GM12878 (cell line): ENCODE data around the gene FAM83G. TPM values are rescaled to one million over a fixed set of nuclear protein-coding genes. Genes with fewer than 3 reads are reported as not detected.

Experiments used
- BCL11A ChIP-seq: IDR thresholded peaks from 2 replicates; pipeline ENCODE4 v1.6.1; 2011; ENCODE audit warnings: low read depth, low read length
- CEBPZ ChIP-seq: fragments of 150-350 bp; IDR thresholded peaks from 2 replicates; pipeline ENCODE4 v1.6.1; 2016; ENCODE audit warnings: low read depth, low read length
- DPF2 ChIP-seq: fragments of 450-650 bp; IDR thresholded peaks from 2 replicates; pipeline ENCODE4 v1.6.1; 2017; ENCODE audit warnings: mild to moderate bottlenecking
- E4F1 ChIP-seq: fragments of 450-650 bp; IDR thresholded peaks from 2 replicates; pipeline ENCODE4 v1.6.1; 2018; ENCODE audit warnings: borderline replicate concordance, mild to moderate bottlenecking; ENCODE audit not compliant: partially characterized antibody
- ELK1 ChIP-seq: IDR thresholded peaks from 2 replicates; pipeline ENCODE4 v1.6.1; 2012; ENCODE audit warnings: low read depth, low read length, improper control_type of control experiment
- ESRRA ChIP-seq: IDR thresholded peaks from 2 replicates; pipeline ENCODE4 v1.6.1; 2012; ENCODE audit warnings: mild to moderate bottlenecking, low read length, improper control_type of control experiment
- HDAC2 ChIP-seq: fragments of 200-600 bp; sonication (generic); IDR thresholded peaks from 2 replicates; pipeline ENCODE4 v1.6.1; 2017
- MTA3 ChIP-seq: IDR thresholded peaks from 2 replicates; pipeline ENCODE4 v1.6.1; 2012; ENCODE audit warnings: low read length, inconsistent platforms, borderline replicate concordance
- PBX3 ChIP-seq: IDR thresholded peaks from 2 replicates; pipeline ENCODE4 v1.6.1; 2011; ENCODE audit warnings: mild to moderate bottlenecking, low read depth, low read length, moderate library complexity; ENCODE audit not compliant: insufficient replicate concordance
- SMARCA5 ChIP-seq: fragments of 450-650 bp; IDR thresholded peaks from 2 replicates; pipeline ENCODE4 v1.6.1; 2017; ENCODE audit warnings: mild to moderate bottlenecking
- SP1 ChIP-seq: IDR thresholded peaks from one replicate; pipeline ENCODE4 v1.6.1; 2011; ENCODE audit warnings: low read depth, low read length
- USF2 ChIP-seq: IDR thresholded peaks from 2 replicates; pipeline ENCODE4 v1.6.1; 2011; ENCODE audit warnings: low read depth, low read length, improper control_type of control experiment, borderline replicate concordance
- ZNF622 ChIP-seq: fragments of 450-650 bp; IDR thresholded peaks from 2 replicates; pipeline ENCODE4 v1.6.1; 2017; ENCODE audit warnings: mild to moderate bottlenecking, inconsistent platforms
- polyA plus RNA-seq, 11 experiments: library from polyadenylated mRNA; depleted of rRNA in 4 of 11; unstranded in 6 of 11; stranded (reverse) in 5 of 11; fragments of >200 nt; fragmentation: Nextera tagmentation in 4 of 11; fragmentation: Illumina TruSeq in 1 of 11; extraction: Ambion mirVana in 4 of 11; extraction: Trizol in 1 of 11; gene quantifications; 1 replicate in 1 of 11; 2 replicates in 10 of 11; pipeline versions ENCODE4 v1.2.1 to v1.2.3, GENCODE V29; 2011 to 2016; ENCODE audit warnings: inconsistent platforms in 2 of 11, missing spikeins in 2 of 11, low read depth in 1 of 11
- total RNA-seq, 4 experiments: library from RNA; depleted of rRNA in 3 of 4; stranded (reverse); fragments of >200 nt in 3 of 4; fragmentation: Illumina TruSeq in 1 of 4; extraction: Trizol in 1 of 4; gene quantifications; 2 replicates each; pipeline versions ENCODE4 v1.2.1 to v1.2.3, GENCODE V29; 2013 to 2021
- TF ChIP-seq, protein P1 (sequence below): IDR thresholded peaks from 2 replicates; pipeline ENCODE4 v1.6.1; 2012; ENCODE audit warnings: low read length, inconsistent platforms
- TF ChIP-seq, protein P2 (sequence below): fragments of 450-650 bp; IDR thresholded peaks from 2 replicates; pipeline ENCODE4 v1.6.1; 2016; ENCODE audit warnings: mild to moderate bottlenecking

FAM83G gene
- total and polyA plus RNA-seq, 10 of the 15 experiments (the other 5 are each of a cell fraction or from before 2014, with no cell fraction given): 0.03 to 16.7 (median 6.5) TPM

DNA sequence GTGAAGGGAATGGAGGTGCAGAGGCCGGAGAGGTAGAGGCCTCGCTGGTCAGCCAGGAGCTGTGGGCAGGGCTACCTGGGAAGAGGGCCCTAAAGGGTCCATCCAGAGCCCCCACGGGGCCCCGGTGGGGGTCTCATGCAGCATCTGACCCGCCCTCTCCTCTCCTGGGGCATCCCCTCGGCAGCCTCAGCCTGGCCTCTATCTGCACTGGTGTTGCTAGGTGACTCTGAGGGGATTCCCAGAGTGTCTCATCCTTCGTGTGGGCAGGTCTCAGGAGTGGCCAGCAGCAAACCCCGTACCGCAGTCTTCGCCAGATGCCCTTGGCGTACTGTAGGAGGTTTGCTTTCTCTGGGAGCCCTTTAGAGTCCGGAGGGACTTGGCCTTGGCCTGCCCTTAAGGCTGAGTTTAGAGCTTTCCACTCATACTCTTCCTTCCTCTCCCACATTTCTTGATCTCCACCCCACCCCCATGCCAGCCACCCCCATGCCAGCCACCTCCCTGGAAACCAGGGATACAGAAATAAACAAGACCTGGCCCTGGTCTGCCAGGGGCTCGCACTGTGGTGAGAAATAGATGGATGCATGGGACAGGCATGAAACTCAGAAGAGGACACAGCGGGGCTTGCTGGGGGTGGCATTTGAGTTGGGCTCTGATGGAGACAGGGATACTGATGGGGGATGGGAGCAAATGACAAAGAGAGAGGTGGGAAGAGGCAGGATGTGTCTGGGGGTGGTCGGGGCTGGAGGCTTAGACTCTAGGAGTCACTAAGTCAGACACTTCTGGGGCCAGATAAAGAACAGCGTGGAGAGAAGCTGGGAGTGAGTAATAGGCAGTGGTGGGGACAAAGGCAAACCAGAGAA lies 42.7 kb downstream of the FAM83G start (continued):
- TF ChIP-seq, protein P1, sequence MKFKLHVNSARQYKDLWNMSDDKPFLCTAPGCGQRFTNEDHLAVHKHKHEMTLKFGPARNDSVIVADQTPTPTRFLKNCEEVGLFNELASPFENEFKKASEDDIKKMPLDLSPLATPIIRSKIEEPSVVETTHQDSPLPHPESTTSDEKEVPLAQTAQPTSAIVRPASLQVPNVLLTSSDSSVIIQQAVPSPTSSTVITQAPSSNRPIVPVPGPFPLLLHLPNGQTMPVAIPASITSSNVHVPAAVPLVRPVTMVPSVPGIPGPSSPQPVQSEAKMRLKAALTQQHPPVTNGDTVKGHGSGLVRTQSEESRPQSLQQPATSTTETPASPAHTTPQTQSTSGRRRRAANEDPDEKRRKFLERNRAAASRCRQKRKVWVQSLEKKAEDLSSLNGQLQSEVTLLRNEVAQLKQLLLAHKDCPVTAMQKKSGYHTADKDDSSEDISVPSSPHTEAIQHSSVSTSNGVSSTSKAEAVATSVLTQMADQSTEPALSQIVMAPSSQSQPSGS: no peak
- TF ChIP-seq E4F1 (no peak), BCL11A (no peak), MTA3 (no peak), SP1 (peak; percentile 20), ZNF622 (no peak), SMARCA5 (no peak), ESRRA (no peak), DPF2 (peak; percentile 45; the same call in 1 of the 2 replicates), ELK1 (no peak), PBX3 (no peak), CEBPZ (no peak), USF2 (no peak), HDAC2 (no peak)
- TF ChIP-seq, protein P2, sequence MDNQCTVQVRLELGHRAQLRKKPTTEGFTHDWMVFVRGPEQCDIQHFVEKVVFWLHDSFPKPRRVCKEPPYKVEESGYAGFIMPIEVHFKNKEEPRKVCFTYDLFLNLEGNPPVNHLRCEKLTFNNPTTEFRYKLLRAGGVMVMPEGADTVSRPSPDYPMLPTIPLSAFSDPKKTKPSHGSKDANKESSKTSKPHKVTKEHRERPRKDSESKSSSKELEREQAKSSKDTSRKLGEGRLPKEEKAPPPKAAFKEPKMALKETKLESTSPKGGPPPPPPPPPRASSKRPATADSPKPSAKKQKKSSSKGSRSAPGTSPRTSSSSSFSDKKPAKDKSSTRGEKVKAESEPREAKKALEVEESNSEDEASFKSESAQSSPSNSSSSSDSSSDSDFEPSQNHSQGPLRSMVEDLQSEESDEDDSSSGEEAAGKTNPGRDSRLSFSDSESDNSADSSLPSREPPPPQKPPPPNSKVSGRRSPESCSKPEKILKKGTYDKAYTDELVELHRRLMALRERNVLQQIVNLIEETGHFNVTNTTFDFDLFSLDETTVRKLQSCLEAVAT: no peak
